HS-27A (cell line): Measurements from ENCODE around the gene LUZP1.
"Not testable (repeated sequence)": the region's sequence is repeated elsewhere in the genome, so short reads cannot be mapped to it uniquely, and the experiment has no call there.

Source experiments
- DNase-seq: peaks from one replicate; pipeline ENCODE4 v3.0.0-alpha.2; 2012; ENCODE audit warnings: low read depth, missing footprints

The LUZP1 gene

DNA sequence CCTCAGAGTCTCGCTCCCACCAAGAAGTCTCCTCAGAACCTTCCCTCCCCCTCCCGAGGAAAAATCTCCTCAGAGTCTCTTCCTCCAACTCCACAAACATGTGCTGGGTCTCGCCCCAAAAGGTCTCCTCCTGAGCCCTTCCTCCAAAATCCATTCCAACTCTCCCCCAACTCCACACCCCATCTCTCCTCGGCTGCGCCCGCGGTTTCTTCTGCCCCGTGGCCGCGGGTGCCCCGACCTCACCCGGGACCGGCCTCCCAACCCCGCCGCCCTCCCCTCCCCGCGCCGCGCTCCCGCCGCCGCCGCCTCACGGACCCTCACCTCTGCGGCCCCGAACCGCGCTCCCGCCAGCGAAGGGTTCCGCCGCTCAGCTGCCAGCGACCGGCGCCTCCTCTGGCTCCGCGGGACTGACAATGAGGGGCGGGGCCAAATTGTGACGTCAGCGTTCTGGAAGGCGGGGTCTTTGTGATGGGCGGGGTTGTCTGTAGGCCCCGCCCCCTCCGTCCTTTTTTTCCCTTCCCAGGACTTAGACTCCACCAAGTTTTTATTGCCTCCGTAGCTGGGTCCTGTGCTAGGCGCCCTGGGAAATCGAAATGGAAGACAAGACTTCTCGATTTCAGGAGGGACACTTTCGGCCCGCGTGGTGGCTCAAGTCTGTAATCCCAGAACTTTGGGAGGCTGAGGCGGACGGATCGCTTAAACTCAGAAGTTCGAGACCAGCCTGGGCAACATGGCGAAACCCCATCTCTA is at the start of gene LUZP1:
LUZP1 (minus strand) TSS at position 412 of the 750 bp plus-strand sequence.
- peak; percentile 55 for DNase-seq

DNA sequence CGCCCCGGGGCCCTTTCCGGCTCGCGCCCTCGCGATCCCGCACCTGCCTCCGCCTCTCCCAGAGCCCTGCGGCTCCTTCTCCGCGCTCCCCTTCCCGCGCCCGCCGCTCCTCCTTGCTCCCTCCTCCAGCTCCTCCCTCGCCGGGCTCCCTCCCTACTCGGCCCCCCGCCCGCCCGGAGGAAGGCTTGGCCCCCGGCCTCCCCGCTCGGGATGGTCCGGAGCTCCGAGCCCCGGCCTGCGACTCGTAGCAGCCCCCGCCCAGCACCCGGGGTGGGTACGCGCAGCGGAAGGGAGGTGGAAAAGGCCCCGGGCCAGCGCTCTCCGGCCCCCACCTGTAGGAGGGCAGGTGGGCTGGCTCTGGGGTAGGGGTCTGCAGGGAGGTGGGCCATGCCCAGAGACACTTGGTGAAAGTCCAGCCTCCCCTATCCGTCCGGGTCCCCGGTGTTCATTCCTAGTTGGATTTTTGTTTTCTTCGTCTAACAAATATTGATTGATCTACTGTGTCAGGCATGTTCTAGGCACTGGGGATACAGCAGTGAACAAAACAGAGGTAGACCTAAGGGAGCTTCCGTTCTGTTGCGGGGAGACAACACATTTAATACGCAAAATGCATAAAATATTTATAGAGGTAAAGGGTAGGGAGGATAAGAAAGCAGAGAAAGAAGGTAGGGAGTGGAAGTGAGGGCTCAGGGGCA is 48.9 kb upstream of the LUZP1 start, which contains the start of gene HTR1D:
HTR1D (minus strand) TSS at position 82 of the 695 bp plus-strand sequence. CDS start 23,283 bp downstream, outside the sequence.
- no peak for DNase-seq

DNA sequence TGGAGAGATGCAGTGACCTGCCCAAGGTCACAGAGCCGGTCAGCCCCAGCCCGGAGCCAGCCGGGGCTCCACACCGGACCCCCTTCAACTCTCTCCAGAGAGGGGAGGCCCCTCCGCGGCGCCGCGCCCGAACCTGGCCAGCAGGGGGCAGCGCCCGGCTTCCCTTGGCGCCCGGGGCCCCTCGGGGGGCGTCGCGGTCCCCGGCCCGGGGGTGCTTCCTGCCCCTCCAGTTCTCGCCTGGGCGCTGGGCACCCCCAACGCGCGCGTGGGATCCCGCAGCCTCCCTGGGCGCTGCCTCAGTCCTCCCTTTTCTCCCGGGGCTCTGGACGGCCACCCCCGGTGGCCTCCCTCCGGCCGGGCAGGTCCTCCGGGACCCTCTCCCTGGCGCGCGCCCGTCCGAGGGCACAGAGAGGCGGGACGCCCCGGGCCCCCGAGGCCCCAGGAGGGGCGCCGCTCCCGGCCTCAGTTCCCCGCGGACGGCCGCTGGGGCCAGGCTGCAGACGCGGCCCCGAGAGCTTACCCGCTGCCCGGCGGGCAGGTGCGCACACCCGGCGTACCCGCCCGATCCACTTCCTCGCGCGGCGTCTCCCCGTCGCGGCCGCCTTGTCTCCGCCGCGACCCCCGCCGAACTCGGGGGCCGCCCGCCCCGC is 48.2 kb upstream of the LUZP1 start:
- DNase-seq, result no peak

DNA sequence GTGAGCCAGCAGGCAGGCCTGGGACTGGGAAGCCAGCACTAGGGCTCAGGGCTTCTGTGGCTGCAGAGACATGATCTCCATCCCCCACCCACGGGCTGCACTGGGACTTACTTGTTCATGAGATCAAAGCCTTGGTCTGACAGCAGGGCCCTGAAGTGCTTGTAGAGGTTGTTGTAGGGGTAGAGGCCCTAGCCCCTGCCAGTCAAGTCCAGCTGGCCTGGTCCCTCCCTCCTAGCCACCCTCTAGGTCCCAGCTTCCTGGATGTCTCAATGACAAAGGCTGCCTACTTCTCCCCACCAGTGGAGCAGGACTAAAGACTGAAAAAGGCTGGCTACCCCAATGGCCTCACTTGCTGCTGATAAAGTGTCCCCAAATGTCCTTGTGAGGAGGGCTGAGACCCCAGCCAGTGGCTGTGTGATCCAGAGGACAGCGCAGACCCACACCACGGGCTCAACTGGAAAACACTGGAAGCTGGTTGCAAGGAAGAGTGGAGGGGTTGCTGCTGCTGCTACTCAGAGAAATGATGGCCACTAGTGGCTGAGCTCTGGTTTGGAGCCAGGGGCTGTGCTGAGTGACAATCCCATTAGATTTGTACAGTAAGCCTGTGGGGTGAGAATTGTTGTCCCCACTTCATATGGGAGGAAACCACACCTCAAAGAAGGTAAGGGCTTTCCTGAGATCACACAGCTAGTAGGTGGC is 47.2 kb upstream of the LUZP1 start:
- no peak for DNase-seq

GRCh38 chr1:23215291-23215690 is 46.6 kb upstream of the LUZP1 start:
- DNase-seq, result no peak

DNA sequence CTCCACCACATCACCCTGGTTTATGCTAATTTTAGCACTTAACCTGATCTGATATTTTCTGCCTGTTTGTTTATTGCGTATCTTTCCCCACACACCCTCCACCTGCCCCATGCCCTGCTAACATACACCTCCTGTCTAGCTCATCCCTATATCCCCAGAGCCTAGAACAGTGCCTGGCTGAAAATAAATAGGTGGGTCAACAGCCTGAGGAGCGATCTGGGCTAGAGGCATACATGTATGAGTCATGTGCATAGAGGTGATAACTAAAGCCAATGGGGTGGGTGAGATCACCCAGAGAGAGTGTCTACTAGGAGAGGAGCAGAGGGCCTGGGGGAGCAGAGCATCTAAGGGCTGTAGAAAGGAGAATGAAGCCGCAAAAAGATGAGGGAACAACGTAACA is 46.0 kb upstream of the LUZP1 start:
- DNase-seq, result no peak

GRCh38 chr1:23211955-23212354 is 43.3 kb upstream of the LUZP1 start:
- no peak for DNase-seq

- no peak for DNase-seq
These were observed 42.3 kb upstream of the LUZP1 start for GRCh38 chr1:23210963-23211362.

DNA sequence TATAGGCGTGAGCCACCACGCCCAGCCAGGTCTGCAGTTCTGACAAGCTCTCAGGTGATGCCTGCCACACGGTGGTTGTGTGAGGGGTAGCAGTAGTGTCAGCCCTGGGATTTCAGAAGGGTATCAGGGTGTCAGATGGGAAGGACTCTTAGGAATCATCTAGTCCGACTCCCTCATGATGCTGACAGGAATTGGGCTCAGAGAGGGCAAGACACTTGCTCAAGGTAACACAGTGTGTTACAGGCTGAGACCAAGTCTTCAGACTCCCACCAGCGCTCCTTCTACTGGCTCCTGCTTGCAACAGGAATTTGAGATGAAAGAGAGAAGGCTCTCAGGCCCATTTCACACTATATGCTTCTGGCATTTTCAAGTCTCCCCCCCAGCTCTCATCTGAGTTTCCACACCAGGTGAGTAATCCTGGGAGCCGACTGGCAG is 41.7 kb upstream of the LUZP1 start:
- no peak for DNase-seq

- no peak for DNase-seq
These were observed 41.1 kb upstream of the LUZP1 start for GRCh38 chr1:23209770-23210169.

DNA sequence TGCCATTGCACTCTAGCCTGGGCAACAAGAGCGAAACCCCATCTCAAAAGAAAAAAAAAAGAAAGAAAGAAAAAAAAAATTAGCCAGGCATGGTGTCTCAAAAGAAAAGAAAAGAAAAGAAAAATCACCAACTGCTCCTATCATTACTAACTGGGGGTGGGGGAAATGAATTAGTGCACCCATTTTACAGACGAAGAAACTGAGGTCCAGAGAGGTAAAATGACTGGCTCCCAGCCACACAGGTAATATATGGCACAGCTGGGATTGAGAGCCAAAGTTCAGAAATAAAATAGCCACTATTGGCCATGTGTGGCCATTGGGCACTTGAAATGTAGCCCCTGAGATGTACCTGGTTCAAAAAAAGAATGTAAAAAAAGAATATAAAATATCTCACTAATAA is 39.9 kb upstream of the LUZP1 start:
- DNase-seq, result no peak

GRCh38 chr1:23207733-23208132 is 39.1 kb upstream of the LUZP1 start:
- DNase-seq, result not testable (repeated sequence)

DNA sequence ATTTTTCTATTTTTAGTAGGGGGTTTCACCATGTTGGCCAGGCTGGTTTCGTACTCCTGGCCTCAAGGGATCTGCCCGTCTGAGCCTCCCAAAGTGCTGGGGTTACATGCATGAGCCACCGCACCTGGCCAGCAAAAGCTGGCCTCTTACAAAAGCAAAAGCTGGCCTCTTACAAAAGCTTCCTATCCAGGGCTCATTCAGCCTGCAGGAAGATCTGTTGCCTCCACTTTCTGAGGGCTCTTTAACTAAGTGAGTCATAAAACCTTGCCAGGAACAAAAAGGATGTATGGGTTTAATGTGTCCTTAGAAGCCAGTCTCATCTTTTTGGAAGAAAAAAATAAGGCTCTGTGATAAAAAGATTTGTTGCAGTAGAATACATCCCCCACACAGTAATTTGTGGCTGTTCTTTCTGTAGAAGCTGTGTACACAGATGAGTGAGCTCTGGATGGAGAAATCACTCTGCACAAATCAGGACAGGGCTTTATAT is 33.6 kb upstream of the LUZP1 start:
- DNase-seq, result no peak

DNA sequence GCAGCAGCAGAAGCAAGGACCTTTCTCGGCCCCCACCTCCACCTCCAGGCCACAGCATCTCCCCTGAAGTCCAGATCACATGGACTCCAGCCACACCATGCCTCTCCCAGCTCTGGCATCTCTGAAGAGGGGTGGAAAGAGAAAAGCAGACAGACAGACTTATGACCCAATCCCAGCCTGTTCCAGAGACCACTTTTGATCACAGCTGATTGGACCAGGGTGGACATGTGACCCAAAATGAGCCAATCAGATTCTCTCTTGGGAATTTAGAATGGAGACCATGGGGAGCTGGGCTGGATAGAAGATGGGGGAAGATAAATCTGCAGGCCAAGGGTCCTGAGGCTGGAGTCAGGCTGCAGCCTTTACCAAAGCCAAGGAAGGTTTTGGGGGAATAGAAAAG is 32.2 kb upstream of the LUZP1 start:
- no peak for DNase-seq

GRCh38 chr1:23198373-23198772 is 29.7 kb upstream of the LUZP1 start:
- DNase-seq, result peak; percentile 95

DNA sequence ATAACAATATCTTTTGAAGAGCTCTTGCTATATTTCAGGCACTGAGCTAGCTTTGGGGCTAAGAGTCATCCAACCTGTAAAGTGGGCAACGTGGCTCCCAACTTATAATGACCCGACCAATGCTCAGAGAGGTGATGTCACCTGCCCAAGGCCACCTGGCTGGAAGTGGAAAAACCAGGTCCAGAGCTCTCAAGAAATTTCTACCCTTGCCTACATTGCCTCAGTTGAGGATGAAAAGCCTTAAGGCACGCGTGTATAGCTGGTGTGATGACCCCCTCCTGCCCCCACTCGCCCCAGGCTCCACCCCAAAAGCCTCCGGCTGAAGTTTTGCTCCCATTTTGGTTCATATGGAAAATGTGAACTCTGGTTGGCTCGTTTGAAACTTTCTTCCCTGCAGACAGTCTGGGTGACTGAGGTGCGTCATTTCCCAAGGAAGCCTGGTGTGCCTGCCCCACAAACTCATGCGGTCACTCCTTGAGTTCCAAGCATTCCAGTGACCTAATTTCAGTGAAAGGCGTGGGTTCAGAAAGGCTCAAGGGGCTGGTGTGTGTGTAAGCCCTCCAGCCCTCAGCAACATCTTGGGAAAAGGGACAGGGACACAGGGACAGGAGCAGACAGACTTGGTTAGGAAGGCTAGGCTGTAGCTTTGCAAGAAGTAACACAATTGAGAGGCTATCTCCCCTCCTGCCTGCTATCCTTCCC is 28.1 kb upstream of the LUZP1 start:
- peak; percentile 99 for DNase-seq

- DNase-seq, result peak; percentile 91
These were observed 25.7 kb upstream of the LUZP1 start for GRCh38 chr1:23194119-23194984.

- no peak for DNase-seq
These were observed 24.9 kb upstream of the LUZP1 start for GRCh38 chr1:23193391-23194118.

DNA sequence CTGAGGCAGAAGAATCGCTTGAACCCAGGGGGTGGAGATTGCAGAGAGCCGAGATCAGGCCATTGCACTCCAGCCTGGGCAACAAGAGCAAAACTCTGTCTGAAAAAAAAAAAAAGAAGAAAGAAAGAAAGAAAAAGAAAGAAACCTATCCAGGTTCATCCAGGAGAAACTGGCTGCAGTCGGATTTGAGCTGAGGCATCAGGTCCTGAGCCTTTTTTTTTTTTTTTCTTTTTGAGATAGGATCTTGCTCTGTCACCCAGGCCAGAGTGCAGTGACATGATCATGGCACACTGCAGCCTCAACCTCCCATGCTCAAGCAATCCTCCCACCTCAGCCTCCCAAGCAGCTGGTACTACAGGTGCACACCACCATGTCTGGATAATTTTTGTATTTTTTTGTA is 22.5 kb upstream of the LUZP1 start:
- no peak for DNase-seq

GRCh38 chr1:23188936-23189452 is 20.3 kb upstream of the LUZP1 start:
- DNase-seq, result peak; percentile 99
